H1 (cell line): ENCODE data around the gene GRB7. TPM values are rescaled to one million over a fixed set of nuclear protein-coding genes. Genes with fewer than 3 reads are reported as not detected.

Source experiments
- NANOG ChIP-seq: IDR thresholded peaks from 2 replicates; pipeline ENCODE4 v1.6.1; 2011; ENCODE audit warnings: low read length, low read depth, mild to moderate bottlenecking, inconsistent platforms; ENCODE audit not compliant: insufficient read depth, poor library complexity, severe bottlenecking
- polyA plus RNA-seq, 7 experiments: library from polyadenylated mRNA; depleted of rRNA in 3 of 7; stranded (reverse) in 5 of 7; unstranded in 2 of 7; fragments of >200 nt in 5 of 7; fragments of 200-250 nt in 2 of 7; gene quantifications; 1 replicate in 5 of 7; 2 replicates in 1 of 7; 4 replicates in 1 of 7; pipeline versions ENCODE4 v1.2.1 to v1.2.3, GENCODE V29; 2011 to 2013; ENCODE audit warnings: missing spikeins in 2 of 7, mixed read lengths in 2 of 7
- total RNA-seq: library from RNA; stranded (reverse); fragmentation: NEBNext Ultra II Directional; extraction: Animal tissue kit (Norgen Biotek cat#: 25700); gene quantifications from 2 replicates; pipeline ENCODE4 v1.2.1, GENCODE V29; 2021

GRB7 gene
- total and polyA plus RNA-seq, 2 of the 8 experiments (the other 6 are each of a cell fraction or from before 2014, with no cell fraction given) = 32.2 to 41.5 TPM

- TF ChIP-seq NANOG = no peak
- TF ChIP-seq, all 59 proteins: peak for 0
Measured at GRCh38 chr17:39745335-39746144, 7.8 kb downstream of the GRB7 start (continued).
